Measurements from ENCODE around the gene PARVA. TPM values are rescaled to one million over a fixed set of nuclear protein-coding genes. Genes with fewer than 3 reads are reported as not detected.
"Not testable (repeated sequence)": the region's sequence is repeated elsewhere in the genome, so short reads cannot be mapped to it uniquely, and the experiment has no call there.

Gene PARVA
- total RNA-seq, 1 experiment from 2014 or later: 10.4 TPM

DNA sequence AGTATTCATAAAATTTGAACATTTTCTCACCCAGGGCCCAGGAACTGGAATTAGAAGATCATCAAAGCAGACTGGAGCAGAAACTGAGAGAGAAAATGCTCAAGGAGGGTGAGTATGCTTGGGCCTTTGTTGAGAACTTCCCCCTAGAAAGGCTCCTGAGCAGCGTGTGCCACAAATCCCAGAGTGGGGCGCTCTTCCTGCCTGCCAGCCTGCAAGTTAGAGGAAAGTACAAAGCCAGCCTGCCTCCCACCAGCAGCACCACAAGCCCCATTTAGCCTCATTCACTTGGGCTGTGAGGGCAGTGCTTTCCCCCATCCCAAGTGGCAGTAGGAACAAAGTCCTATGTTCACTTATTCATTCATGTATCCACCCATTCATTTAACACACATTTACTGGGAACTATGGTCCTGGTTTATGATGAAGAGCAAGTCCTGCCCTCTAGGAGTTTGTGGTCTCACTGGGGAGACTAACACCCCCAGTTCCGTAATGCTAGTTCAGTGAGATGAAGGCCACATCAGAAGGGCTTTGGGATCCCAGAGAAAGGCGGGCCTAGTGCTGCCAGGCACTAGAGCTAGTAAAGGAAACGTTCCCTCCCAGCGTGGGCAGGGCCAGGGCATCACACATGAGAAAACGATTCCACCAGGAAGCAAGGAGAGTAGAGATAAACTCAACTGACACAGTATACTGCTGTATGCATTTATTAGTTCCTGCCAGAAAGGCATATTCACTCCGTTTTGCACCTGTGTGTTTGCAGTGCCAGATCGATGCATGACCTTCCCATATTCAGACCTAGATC, 22.4 kb upstream of the PARVA start:
- ChIA-PET CTCF (no interaction called here), POLR2A (no interaction called here)
- ATAC-seq (peak; percentile 66; the same call in 1 of the 2 replicates), DNase-seq (ENCODE audit: low spot score) (no peak)
- Mint-ChIP-seq H3K4me1 (peaks cover 5% of the 10 kb centered on the region), H3K27me3 (ENCODE audit: low read depth) (no peaks in the 10 kb centered on the region; the same call in 1 of the 2 replicates), H3K9me3 (no peaks in the 10 kb centered on the region), H3K27ac (no peak overlapping the region), H3K36me3 (no peaks in the 10 kb centered on the region), H3K4me3 (no peak overlapping the region)
- TF ChIP-seq TEAD1 (CRISPR knock-in tag; IDR thresholded peaks at IDR 0.05): no peak
- no peak for TF ChIP-seq ZNF121 (CRISPR knock-in tag; IDR thresholded peaks at IDR 0.05)
- TF ChIP-seq, protein P1, sequence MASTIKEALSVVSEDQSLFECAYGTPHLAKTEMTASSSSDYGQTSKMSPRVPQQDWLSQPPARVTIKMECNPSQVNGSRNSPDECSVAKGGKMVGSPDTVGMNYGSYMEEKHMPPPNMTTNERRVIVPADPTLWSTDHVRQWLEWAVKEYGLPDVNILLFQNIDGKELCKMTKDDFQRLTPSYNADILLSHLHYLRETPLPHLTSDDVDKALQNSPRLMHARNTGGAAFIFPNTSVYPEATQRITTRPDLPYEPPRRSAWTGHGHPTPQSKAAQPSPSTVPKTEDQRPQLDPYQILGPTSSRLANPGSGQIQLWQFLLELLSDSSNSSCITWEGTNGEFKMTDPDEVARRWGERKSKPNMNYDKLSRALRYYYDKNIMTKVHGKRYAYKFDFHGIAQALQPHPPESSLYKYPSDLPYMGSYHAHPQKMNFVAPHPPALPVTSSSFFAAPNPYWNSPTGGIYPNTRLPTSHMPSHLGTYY (CRISPR knock-in tag; IDR thresholded peaks at IDR 0.05): no peak
- TF ChIP-seq ZBTB21 (CRISPR knock-in tag; IDR thresholded peaks at IDR 0.05; ENCODE audit: borderline replicate concordance): no peak
- no peak for TF ChIP-seq TCF7 (CRISPR knock-in tag; IDR thresholded peaks at IDR 0.05; ENCODE audit: low read depth)
- TF ChIP-seq, protein P2, sequence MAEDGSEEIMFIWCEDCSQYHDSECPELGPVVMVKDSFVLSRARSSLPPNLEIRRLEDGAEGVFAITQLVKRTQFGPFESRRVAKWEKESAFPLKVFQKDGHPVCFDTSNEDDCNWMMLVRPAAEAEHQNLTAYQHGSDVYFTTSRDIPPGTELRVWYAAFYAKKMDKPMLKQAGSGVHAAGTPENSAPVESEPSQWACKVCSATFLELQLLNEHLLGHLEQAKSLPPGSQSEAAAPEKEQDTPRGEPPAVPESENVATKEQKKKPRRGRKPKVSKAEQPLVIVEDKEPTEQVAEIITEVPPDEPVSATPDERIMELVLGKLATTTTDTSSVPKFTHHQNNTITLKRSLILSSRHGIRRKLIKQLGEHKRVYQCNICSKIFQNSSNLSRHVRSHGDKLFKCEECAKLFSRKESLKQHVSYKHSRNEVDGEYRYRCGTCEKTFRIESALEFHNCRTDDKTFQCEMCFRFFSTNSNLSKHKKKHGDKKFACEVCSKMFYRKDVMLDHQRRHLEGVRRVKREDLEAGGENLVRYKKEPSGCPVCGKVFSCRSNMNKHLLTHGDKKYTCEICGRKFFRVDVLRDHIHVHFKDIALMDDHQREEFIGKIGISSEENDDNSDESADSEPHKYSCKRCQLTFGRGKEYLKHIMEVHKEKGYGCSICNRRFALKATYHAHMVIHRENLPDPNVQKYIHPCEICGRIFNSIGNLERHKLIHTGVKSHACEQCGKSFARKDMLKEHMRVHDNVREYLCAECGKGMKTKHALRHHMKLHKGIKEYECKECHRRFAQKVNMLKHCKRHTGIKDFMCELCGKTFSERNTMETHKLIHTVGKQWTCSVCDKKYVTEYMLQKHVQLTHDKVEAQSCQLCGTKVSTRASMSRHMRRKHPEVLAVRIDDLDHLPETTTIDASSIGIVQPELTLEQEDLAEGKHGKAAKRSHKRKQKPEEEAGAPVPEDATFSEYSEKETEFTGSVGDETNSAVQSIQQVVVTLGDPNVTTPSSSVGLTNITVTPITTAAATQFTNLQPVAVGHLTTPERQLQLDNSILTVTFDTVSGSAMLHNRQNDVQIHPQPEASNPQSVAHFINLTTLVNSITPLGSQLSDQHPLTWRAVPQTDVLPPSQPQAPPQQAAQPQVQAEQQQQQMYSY (CRISPR knock-in tag; IDR thresholded peaks at IDR 0.05): no peak
- TF ChIP-seq ATF1 (CRISPR knock-in tag; IDR thresholded peaks at IDR 0.05): no peak
- TF ChIP-seq, protein P3, sequence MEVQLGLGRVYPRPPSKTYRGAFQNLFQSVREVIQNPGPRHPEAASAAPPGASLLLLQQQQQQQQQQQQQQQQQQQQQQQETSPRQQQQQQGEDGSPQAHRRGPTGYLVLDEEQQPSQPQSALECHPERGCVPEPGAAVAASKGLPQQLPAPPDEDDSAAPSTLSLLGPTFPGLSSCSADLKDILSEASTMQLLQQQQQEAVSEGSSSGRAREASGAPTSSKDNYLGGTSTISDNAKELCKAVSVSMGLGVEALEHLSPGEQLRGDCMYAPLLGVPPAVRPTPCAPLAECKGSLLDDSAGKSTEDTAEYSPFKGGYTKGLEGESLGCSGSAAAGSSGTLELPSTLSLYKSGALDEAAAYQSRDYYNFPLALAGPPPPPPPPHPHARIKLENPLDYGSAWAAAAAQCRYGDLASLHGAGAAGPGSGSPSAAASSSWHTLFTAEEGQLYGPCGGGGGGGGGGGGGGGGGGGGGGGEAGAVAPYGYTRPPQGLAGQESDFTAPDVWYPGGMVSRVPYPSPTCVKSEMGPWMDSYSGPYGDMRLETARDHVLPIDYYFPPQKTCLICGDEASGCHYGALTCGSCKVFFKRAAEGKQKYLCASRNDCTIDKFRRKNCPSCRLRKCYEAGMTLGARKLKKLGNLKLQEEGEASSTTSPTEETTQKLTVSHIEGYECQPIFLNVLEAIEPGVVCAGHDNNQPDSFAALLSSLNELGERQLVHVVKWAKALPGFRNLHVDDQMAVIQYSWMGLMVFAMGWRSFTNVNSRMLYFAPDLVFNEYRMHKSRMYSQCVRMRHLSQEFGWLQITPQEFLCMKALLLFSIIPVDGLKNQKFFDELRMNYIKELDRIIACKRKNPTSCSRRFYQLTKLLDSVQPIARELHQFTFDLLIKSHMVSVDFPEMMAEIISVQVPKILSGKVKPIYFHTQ (CRISPR knock-in tag; IDR thresholded peaks at IDR 0.05): no peak
- TF ChIP-seq ZNF317 (CRISPR knock-in tag; IDR thresholded peaks at IDR 0.05; ENCODE audit: borderline replicate concordance, low read depth): no peak

DNA sequence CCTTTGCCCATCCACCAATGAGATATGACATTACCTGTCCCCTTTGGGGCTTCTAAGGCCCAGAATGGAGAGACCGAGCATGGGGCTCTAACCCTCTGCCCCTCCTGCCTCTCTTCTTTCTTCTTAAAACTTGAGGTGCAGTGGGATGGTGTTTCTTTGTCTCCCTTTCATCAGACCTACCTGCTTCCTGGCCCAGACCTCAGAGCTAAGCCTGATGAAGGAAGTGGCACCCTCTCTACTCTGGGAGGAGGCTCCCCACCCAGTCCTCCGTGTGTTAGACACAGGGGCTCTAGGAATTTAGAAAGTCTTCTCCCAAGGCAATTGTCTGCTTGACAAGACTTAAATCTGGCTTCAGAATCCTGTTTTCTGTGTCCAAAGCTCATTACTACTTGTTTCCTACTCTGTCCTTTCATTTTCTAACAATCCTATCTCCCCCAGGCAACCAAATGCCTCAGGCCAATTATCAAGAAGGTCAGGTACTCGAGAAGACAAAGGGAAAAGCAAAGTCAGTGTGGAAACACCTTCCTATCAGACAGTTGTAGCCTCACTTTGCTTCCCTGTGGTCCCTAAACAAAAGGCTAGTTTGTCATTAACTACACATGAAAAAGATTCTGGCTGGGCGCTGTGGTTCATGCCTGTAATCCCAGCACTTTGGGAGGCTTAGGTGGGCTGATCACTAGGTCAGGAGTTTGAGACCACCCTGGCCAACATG, 20.3 kb upstream of the PARVA start:
- H3K4me1 Mint-ChIP-seq: peaks cover 5% of the 10 kb centered on the region
- H3K27me3 Mint-ChIP-seq (ENCODE audit: low read depth): no peaks in the 10 kb centered on the region; the same call in 1 of the 2 replicates
- ATAC-seq: peak; percentile 42
- no peaks in the 10 kb centered on the region for H3K36me3 Mint-ChIP-seq
- H3K4me3 Mint-ChIP-seq: no peak overlapping the region
- DNase-seq (ENCODE audit: low spot score): no peak
- no peaks in the 10 kb centered on the region for H3K9me3 Mint-ChIP-seq
- H3K27ac Mint-ChIP-seq: no peak overlapping the region
- CTCF ChIA-PET: no interaction called here
- TF ChIP-seq ZBTB21 (CRISPR knock-in tag; IDR thresholded peaks at IDR 0.05; ENCODE audit: borderline replicate concordance) (no peak), NFE2L1 (CRISPR knock-in tag; IDR thresholded peaks at IDR 0.05) (no peak), ZNF232 (CRISPR knock-in tag; IDR thresholded peaks at IDR 0.05) (no peak), PRRX2 (CRISPR knock-in tag; IDR thresholded peaks at IDR 0.05) (no peak), EMX1 (CRISPR knock-in tag; IDR thresholded peaks at IDR 0.05) (no peak)
- TF ChIP-seq, protein P4, sequence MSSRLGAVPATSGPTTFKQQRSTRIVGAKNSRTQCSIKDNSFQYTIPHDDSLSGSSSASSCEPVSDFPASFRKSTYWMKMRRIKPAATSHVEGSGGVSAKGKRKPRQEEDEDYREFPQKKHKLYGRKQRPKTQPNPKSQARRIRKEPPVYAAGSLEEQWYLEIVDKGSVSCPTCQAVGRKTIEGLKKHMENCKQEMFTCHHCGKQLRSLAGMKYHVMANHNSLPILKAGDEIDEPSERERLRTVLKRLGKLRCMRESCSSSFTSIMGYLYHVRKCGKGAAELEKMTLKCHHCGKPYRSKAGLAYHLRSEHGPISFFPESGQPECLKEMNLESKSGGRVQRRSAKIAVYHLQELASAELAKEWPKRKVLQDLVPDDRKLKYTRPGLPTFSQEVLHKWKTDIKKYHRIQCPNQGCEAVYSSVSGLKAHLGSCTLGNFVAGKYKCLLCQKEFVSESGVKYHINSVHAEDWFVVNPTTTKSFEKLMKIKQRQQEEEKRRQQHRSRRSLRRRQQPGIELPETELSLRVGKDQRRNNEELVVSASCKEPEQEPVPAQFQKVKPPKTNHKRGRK (CRISPR knock-in tag; IDR thresholded peaks at IDR 0.05; ENCODE audit: borderline replicate concordance): no peak
- TF ChIP-seq, protein P2 (CRISPR knock-in tag; IDR thresholded peaks at IDR 0.05): no peak
- TF ChIP-seq, protein P5, sequence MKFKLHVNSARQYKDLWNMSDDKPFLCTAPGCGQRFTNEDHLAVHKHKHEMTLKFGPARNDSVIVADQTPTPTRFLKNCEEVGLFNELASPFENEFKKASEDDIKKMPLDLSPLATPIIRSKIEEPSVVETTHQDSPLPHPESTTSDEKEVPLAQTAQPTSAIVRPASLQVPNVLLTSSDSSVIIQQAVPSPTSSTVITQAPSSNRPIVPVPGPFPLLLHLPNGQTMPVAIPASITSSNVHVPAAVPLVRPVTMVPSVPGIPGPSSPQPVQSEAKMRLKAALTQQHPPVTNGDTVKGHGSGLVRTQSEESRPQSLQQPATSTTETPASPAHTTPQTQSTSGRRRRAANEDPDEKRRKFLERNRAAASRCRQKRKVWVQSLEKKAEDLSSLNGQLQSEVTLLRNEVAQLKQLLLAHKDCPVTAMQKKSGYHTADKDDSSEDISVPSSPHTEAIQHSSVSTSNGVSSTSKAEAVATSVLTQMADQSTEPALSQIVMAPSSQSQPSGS (CRISPR knock-in tag; IDR thresholded peaks at IDR 0.05; ENCODE audit: borderline replicate concordance, low read depth): no peak
- POLR2A ChIA-PET: no interaction called here

DNA sequence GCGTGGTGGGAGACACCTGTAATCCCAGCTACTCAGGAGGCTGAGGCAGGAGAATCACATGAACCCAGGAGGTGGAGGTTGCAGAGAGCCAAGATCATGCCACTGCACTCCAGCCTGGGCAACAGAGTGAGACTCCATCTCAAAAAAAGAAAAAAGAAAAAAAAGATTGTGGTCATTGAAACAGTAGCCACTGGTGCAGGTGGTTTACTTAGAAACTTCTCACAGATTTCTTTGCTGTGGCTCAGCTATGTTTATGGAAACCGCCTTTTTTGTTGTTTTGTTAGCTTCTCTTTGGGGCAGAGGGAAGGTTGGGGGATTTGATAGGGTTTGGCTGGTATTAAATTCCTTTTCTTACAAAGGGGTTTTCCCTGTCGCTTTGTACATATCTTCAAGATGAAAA, 19.7 kb upstream of the PARVA start:
- H3K9me3 Mint-ChIP-seq, CTCF ChIA-PET, H3K4me1 Mint-ChIP-seq: not testable (repeated sequence)

More for the DNA sequence above, 19.7 kb upstream of the PARVA start:
- DNase-seq (ENCODE audit: low spot score); H3K4me3 Mint-ChIP-seq; ATAC-seq; H3K27ac Mint-ChIP-seq; POLR2A ChIA-PET; H3K27me3 Mint-ChIP-seq (ENCODE audit: low read depth); H3K36me3 Mint-ChIP-seq: not testable (repeated sequence)

All from WTC11 (cell line).